H1 (cell line): ENCODE measurements around the gene PRELID1. TPM values are rescaled to one million over a fixed set of nuclear protein-coding genes. Genes with fewer than 3 reads are reported as not detected.

Experiments used
- CTCF ChIA-PET: fragments of 300-600 bp; sonication (Branson Sonifier 250); formaldehyde crosslinking; loops from one replicate; lab custom pipeline; 2021; ENCODE audit not compliant: partially characterized antibody; lab: Charles Lee
- POLR2A ChIA-PET: fragments of 300-600 bp; sonication (Branson Sonifier 250); formaldehyde crosslinking; loops from one replicate; lab custom pipeline; 2021; ENCODE audit warnings: inconsistent platforms; ENCODE audit not compliant: partially characterized antibody; lab: Charles Lee
- DNase-seq, 2 experiments: peaks; one replicate each; pipeline versions ENCODE4 v3.0.0 to v3.0.0-alpha.2; 2010 to 2022; ENCODE audit warnings: low spot score in 2 of 2, low read depth in 1 of 2, mixed read lengths in 1 of 2
- FAIRE-seq: peaks from 2 replicates; lab custom pipeline; 2011; peaks lifted over from hg19 to GRCh38; lab: Jason Lieb, UNC
- H2AFZ ChIP-seq: 2 replicates; pipeline ENCODE4 v1.8.1; 2012; ENCODE audit warnings: low read length, inconsistent platforms
- H2AK5ac ChIP-seq: 2 replicates; pipeline ENCODE4 v1.6.1; 2013; ENCODE audit warnings: low read depth, low read length
- H2BK120ac ChIP-seq: replicated peaks from 2 replicates; pipeline ENCODE3; 2013; ENCODE audit warnings: low read depth, low read length, inconsistent platforms
- H2BK12ac ChIP-seq: 2 replicates; pipeline ENCODE4 v1.6.1; 2013; ENCODE audit warnings: low read depth, low read length
- H2BK15ac ChIP-seq: 2 replicates; pipeline ENCODE4 v1.6.1; 2013; ENCODE audit warnings: low read length
- H2BK20ac ChIP-seq: 2 replicates; pipeline ENCODE4 v1.6.1; 2013; ENCODE audit warnings: low read length
- H2BK5ac ChIP-seq: 2 replicates; pipeline ENCODE4 v1.6.1; 2013; ENCODE audit warnings: low read depth, low read length
- H3K14ac ChIP-seq: 2 replicates; pipeline ENCODE4 v1.6.1; 2013; ENCODE audit warnings: inconsistent platforms; ENCODE audit not compliant: insufficient read length
- H3K18ac ChIP-seq: 2 replicates; pipeline ENCODE4 v1.6.1; 2013; ENCODE audit warnings: low read length; ENCODE audit errors: extremely low read depth
- H3K23ac ChIP-seq: 2 replicates; pipeline ENCODE4 v1.6.1; 2013; ENCODE audit warnings: inconsistent platforms; ENCODE audit not compliant: insufficient read length
- H3K23me2 ChIP-seq: 2 replicates; pipeline ENCODE4 v1.6.1; 2013; ENCODE audit warnings: low read depth, low read length
- H3K27ac ChIP-seq: 2 replicates; pipeline ENCODE4 v1.6.1; 2011; ENCODE audit warnings: low read depth, low read length, inconsistent platforms
- H3K27me3 ChIP-seq, 4 experiments: replicated peaks in 1 of 4; 1 replicate in 1 of 4; 2 replicates in 3 of 4; pipeline versions ENCODE4 v1.6.1 to v1.8.1; 2011 to 2013; ENCODE audit warnings: low read length in 3 of 4, mild to moderate bottlenecking in 3 of 4, inconsistent platforms in 2 of 4, mixed read lengths in 2 of 4, moderate library complexity in 1 of 4; ENCODE audit not compliant: control insufficient read depth in 3 of 4, insufficient read depth in 3 of 4; ENCODE audit errors: extremely low read depth in 1 of 4
- H3K36me3 ChIP-seq, 4 experiments: 2 replicates each; pipeline versions ENCODE4 v1.6.1 to v1.8.1; 2011 to 2013; ENCODE audit warnings: mild to moderate bottlenecking in 4 of 4, low read length in 3 of 4, moderate library complexity in 2 of 4, control low read depth in 1 of 4, inconsistent platforms in 1 of 4; ENCODE audit not compliant: insufficient read depth in 4 of 4, control insufficient read depth in 2 of 4
- H3K4ac ChIP-seq: replicated peaks from 2 replicates; pipeline ENCODE3; 2013; ENCODE audit warnings: low read length, low read depth, mixed read lengths, inconsistent platforms; ENCODE audit not compliant: insufficient read length
- H3K4me1 ChIP-seq, 4 experiments: replicated peaks in 1 of 4; 1 replicate in 1 of 4; 2 replicates in 3 of 4; pipeline versions ENCODE4 v1.6.1 to v1.8.1; 2011 to 2013; ENCODE audit warnings: low read length in 3 of 4, inconsistent platforms in 2 of 4, mixed read lengths in 1 of 4; ENCODE audit not compliant: insufficient read depth in 4 of 4, control insufficient read depth in 3 of 4
- H3K4me2 ChIP-seq, 2 experiments: 2 replicates each; pipeline versions ENCODE4 v1.6.1 to v1.8.1; 2011 to 2013; ENCODE audit warnings: low read depth in 2 of 2, low read length in 2 of 2, control low read depth in 1 of 2, inconsistent platforms in 1 of 2, mild to moderate bottlenecking in 1 of 2; ENCODE audit not compliant: insufficient read depth in 1 of 2
- H3K4me3 ChIP-seq, 4 experiments: fragments of 200-600, 300-600 bp in 1 of 4; sonication (generic), shearing (Covaris generic), sonication (Bioruptor Twin) in 1 of 4; 2 replicates each; pipeline versions ENCODE4 v1.5.1 to v1.8.1; 2011 to 2016; ENCODE audit warnings: low read length in 4 of 4, low read depth in 3 of 4, control low read depth in 2 of 4, inconsistent platforms in 2 of 4, mild to moderate bottlenecking in 2 of 4, mixed read lengths in 1 of 4, moderate library complexity in 1 of 4; ENCODE audit not compliant: insufficient read depth in 2 of 4; ENCODE audit errors: extremely low read depth in 1 of 4
- H3K56ac ChIP-seq: replicated peaks from 2 replicates; pipeline ENCODE3; 2013; ENCODE audit warnings: low read depth, mild to moderate bottlenecking, mixed read lengths, low read length, inconsistent platforms; ENCODE audit not compliant: insufficient read length
- H3K79me1 ChIP-seq: 2 replicates; pipeline ENCODE4 v1.6.1; 2013; ENCODE audit warnings: low read depth, low read length, control low read depth
- H3K79me2 ChIP-seq, 2 experiments: 2 replicates each; pipeline versions ENCODE4 v1.6.1 to v1.8.1; 2012 to 2013; ENCODE audit warnings: low read length in 2 of 2, mild to moderate bottlenecking in 2 of 2, inconsistent platforms in 1 of 2; ENCODE audit not compliant: insufficient read depth in 2 of 2, control insufficient read depth in 1 of 2
- H3K9ac ChIP-seq, 4 experiments: replicated peaks in 1 of 4; 1 replicate in 1 of 4; 2 replicates in 3 of 4; pipeline versions ENCODE4 v1.6.1 to v1.8.1; 2011 to 2013; ENCODE audit warnings: low read depth in 3 of 4, low read length in 3 of 4, control low read depth in 2 of 4, mild to moderate bottlenecking in 2 of 4, moderate library complexity in 2 of 4, inconsistent platforms in 1 of 4; ENCODE audit errors: extremely low read depth in 1 of 4
- H3K9me3 ChIP-seq, 2 experiments: 2 replicates each; pipeline versions ENCODE4 v1.6.1 to v1.8.1; 2012 to 2013; ENCODE audit warnings: mild to moderate bottlenecking in 2 of 2, moderate library complexity in 2 of 2, control low read depth in 1 of 2, inconsistent platforms in 1 of 2, low read depth in 1 of 2, low read length in 1 of 2, mixed read lengths in 1 of 2; ENCODE audit not compliant: insufficient read depth in 2 of 2
- H4K20me1 ChIP-seq, 2 experiments: replicated peaks in 1 of 2; 2 replicates each; pipeline versions ENCODE3 to v1.8.1; 2011 to 2013; ENCODE audit warnings: inconsistent platforms in 2 of 2, low read length in 2 of 2, mild to moderate bottlenecking in 1 of 2; ENCODE audit not compliant: insufficient read depth in 2 of 2, control insufficient read depth in 1 of 2
- H4K5ac ChIP-seq: 2 replicates; pipeline ENCODE4 v1.6.1; 2013; ENCODE audit warnings: low read length, low read depth, mixed read lengths, inconsistent platforms; ENCODE audit not compliant: insufficient read length
- H4K8ac ChIP-seq: 2 replicates; pipeline ENCODE4 v1.8.0; 2013; ENCODE audit warnings: mild to moderate bottlenecking, moderate library complexity, low read length, inconsistent platforms; ENCODE audit not compliant: insufficient read depth; ENCODE audit errors: extremely low read depth
- H4K91ac ChIP-seq: replicated peaks from 2 replicates; pipeline ENCODE3; 2013; ENCODE audit warnings: low read length, mixed read lengths, inconsistent platforms; ENCODE audit not compliant: insufficient read length
- CHD2 ChIP-seq: IDR thresholded peaks from 2 replicates; pipeline ENCODE4 v1.6.1; 2012; ENCODE audit warnings: low read length, improper control_type of control experiment
- CREB1 ChIP-seq: IDR thresholded peaks from 2 replicates; pipeline ENCODE4 v1.6.1; 2012; ENCODE audit warnings: inconsistent platforms
- E2F6 ChIP-seq: IDR thresholded peaks from 2 replicates; pipeline ENCODE4 v1.6.1; 2012; ENCODE audit warnings: inconsistent platforms
- FOSL1 ChIP-seq: IDR thresholded peaks from 2 replicates; pipeline ENCODE4 v1.6.1; 2011; ENCODE audit warnings: mild to moderate bottlenecking, low read depth, low read length, moderate library complexity; ENCODE audit not compliant: insufficient read depth
- JUN ChIP-seq: IDR thresholded peaks from 2 replicates; pipeline ENCODE4 v1.6.1; 2011; ENCODE audit warnings: low read depth, mild to moderate bottlenecking, improper control_type of control experiment, low read length
- TAF7 ChIP-seq: optimal IDR thresholded peaks from 2 replicates; pipeline ENCODE3; 2011; ENCODE audit warnings: low read depth, mild to moderate bottlenecking, inconsistent platforms, low read length, moderate library complexity, borderline replicate concordance
- WGBS, 2 experiments: shearing (Covaris generic) in 1 of 2; methylation state at CpG; one replicate each; pipeline versions ENCODE4 v1.1.6 to v1.1.7; 2013 to 2015; ENCODE audit warnings: low lambda C conversion rate in 2 of 2, mixed read lengths in 2 of 2, inconsistent platforms in 1 of 2, low coverage in 1 of 2, missing lambda C conversion rate in 1 of 2; ENCODE audit not compliant: insufficient replicate concordance in 2 of 2, insufficient coverage in 1 of 2, insufficient read length in 1 of 2; ENCODE audit errors: extremely low coverage in 1 of 2, missing lambda C conversion rate in 1 of 2; 5-methylcytosine and 5-hydroxymethylcytosine counted together
- polyA plus RNA-seq, 7 experiments: library from polyadenylated mRNA; depleted of rRNA in 3 of 7; stranded (reverse) in 5 of 7; unstranded in 2 of 7; fragments of >200 nt in 5 of 7; fragments of 200-250 nt in 2 of 7; gene quantifications; 1 replicate in 5 of 7; 2 replicates in 1 of 7; 4 replicates in 1 of 7; pipeline versions ENCODE4 v1.2.1 to v1.2.3, GENCODE V29; 2011 to 2013; ENCODE audit warnings: missing spikeins in 2 of 7, mixed read lengths in 2 of 7
- total RNA-seq: library from RNA; stranded (reverse); fragmentation: NEBNext Ultra II Directional; extraction: Animal tissue kit (Norgen Biotek cat#: 25700); gene quantifications from 2 replicates; pipeline ENCODE4 v1.2.1, GENCODE V29; 2021

Gene PRELID1
- total and polyA plus RNA-seq, 2 of the 8 experiments (the other 6 are each of a cell fraction or from before 2014, with no cell fraction given), result 272 to 428 TPM

DNA sequence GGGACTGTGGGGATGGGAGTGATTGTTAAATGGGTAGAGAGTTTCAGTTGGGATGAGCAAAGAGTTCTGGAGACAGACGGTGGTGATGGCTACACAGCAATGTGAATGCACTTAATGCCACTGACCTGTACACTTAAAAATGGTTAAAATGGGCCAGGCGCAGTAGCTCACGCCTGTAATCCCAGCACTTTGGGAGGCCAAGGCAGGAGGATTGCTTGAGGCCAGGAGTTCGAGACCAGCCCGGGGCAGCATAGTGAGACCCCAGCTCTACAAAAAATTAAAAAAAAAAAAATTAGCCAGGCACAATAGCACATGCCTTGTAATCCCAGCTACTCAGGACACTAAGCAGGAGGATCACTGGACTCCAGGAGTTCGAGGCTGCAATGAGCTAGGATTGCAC lies 40.2 kb downstream of the PRELID1 start:
- ChIA-PET POLR2A (interaction anchor here (0.6 to 1.1 kb wide), 2 partner anchors 15 to 106 kb away, joined by 3 read pairs; no protein-coding TSS in a partner anchor), CTCF (interaction anchor here (0.9 to 1.7 kb wide), 4 partner anchors 8 to 34 kb away, joined by 3 to 4 read pairs (median 4); no protein-coding TSS in a partner anchor)
- no peak overlapping the region for H4K91ac ChIP-seq
- H2BK120ac ChIP-seq, result no peak overlapping the region
- no peak overlapping the region for H2BK12ac ChIP-seq
- H3K4ac ChIP-seq, result no peak overlapping the region
- H3K27me3 ChIP-seq, result no peaks in the 10 kb centered on the region
- H3K14ac ChIP-seq, result no peak overlapping the region
- TF ChIP-seq FOSL1, result no peak
- no peak for TF ChIP-seq TAF7
- no peak for TF ChIP-seq E2F6
- no peak for TF ChIP-seq CREB1
- TF ChIP-seq CHD2, result no peak
- no peak for TF ChIP-seq JUN
- H3K4me3 ChIP-seq, result no peak overlapping the region
- no peak overlapping the region for H3K9ac ChIP-seq
- H3K23me2 ChIP-seq, result no peaks in the 10 kb centered on the region
- no peak overlapping the region for H3K56ac ChIP-seq
- peaks cover 1 to 10% (median 5%) of the 10 kb centered on the region in 4 experiments; a peak in 2 of 8 replicates for H3K36me3 ChIP-seq
- peaks cover 6 to 61% of the 10 kb centered on the region in 2 experiments for H3K79me2 ChIP-seq
- no peak for DNase-seq
- WGBS, 2 experiments, result 95% methylated on average over 6 of the region's 6 CpGs; no CpG with 5 or more reads in 1 of the 2 experiments
- no peak overlapping the region for H3K4me2 ChIP-seq
- H2BK5ac ChIP-seq, result no peak overlapping the region
- no peak overlapping the region for H2AFZ ChIP-seq
- FAIRE-seq, result no peak
- H3K18ac ChIP-seq, result no peak overlapping the region
- H4K5ac ChIP-seq, result no peak overlapping the region
- H3K79me1 ChIP-seq, result peaks cover 12% of the 10 kb centered on the region
- H4K20me1 ChIP-seq, result peaks cover 4 to 6% of the 10 kb centered on the region in 2 experiments
- H2BK15ac ChIP-seq, result no peak overlapping the region
- H4K8ac ChIP-seq, result no peak overlapping the region
- no peak overlapping the region for H2BK20ac ChIP-seq
- no peaks in the 10 kb centered on the region for H3K9me3 ChIP-seq
- peaks cover 0 to 4% (median 1%) of the 10 kb centered on the region in 4 experiments; a peak in 1 of 7 replicates for H3K4me1 ChIP-seq
- no peak overlapping the region for H3K23ac ChIP-seq
- H2AK5ac ChIP-seq, result no peak overlapping the region
- no peak overlapping the region for H3K27ac ChIP-seq
